HCT116 (cell line): ENCODE data around the gene PIK3CB.
"Not testable (repeated sequence)": the region's sequence is repeated elsewhere in the genome, so short reads cannot be mapped to it uniquely, and the experiment has no call there.

Experiments
- CTCF ChIP-seq, 3 experiments: fragments of 200-600 bp in 1 of 3; sonication (generic) in 1 of 3; IDR thresholded peaks in 2 of 3; conservative IDR thresholded peaks in 1 of 3; 2 replicates each; pipeline ENCODE4 v1.5.1; 2012 to 2017; ENCODE audit warnings: low read depth in 2 of 3, low read length in 2 of 3, antibody characterized with exemption in 1 of 3, borderline replicate concordance in 1 of 3, control low read depth in 1 of 3, mild to moderate bottlenecking in 1 of 3, mixed read lengths in 1 of 3, mixed run types in 1 of 3, moderate library complexity in 1 of 3; ENCODE audit not compliant: insufficient read depth in 1 of 3
- POLR2A ChIP-seq: IDR thresholded peaks from 2 replicates; pipeline ENCODE4 v1.7.0; 2011; ENCODE audit warnings: borderline replicate concordance; ENCODE audit not compliant: insufficient read depth, insufficient read length; ENCODE audit errors: extremely low read depth
- ZNF274 ChIP-seq: fragments of 200-500 bp; sonication (Bioruptor generic); IDR thresholded peaks from 2 replicates; pipeline ENCODE4 v1.6.1; 2014; ENCODE audit warnings: mild to moderate bottlenecking, low read depth, low read length, inconsistent platforms

- TF ChIP-seq POLR2A; ZNF274; CTCF (IDR thresholded peaks at IDR 0.05 in 2 of 3, conservative IDR thresholded peaks at IDR 0.05 in 1 of 3; ENCODE audit: borderline replicate concordance in 1 of 3, insufficient read depth in 1 of 3, low read depth in 2 of 3, low read length in 2 of 3): not testable (repeated sequence)
Observed at GRCh38 chr3:138832473-138833057, 2.2 kb downstream of the PIK3CB start.
